GM10266 (cell line): Measurements from ENCODE around the gene C10orf90.

Source experiments
- DNase-seq: peaks from one replicate; pipeline ENCODE4 v3.0.0; 2012; ENCODE audit errors: extremely low spot score
- CTCF ChIP-seq: IDR thresholded peaks from 2 replicates; pipeline ENCODE4 v1.5.1; 2012; ENCODE audit warnings: mild to moderate bottlenecking, low read depth; ENCODE audit not compliant: control insufficient read depth, insufficient read depth; ENCODE audit errors: missing control alignments

Gene C10orf90

DNA sequence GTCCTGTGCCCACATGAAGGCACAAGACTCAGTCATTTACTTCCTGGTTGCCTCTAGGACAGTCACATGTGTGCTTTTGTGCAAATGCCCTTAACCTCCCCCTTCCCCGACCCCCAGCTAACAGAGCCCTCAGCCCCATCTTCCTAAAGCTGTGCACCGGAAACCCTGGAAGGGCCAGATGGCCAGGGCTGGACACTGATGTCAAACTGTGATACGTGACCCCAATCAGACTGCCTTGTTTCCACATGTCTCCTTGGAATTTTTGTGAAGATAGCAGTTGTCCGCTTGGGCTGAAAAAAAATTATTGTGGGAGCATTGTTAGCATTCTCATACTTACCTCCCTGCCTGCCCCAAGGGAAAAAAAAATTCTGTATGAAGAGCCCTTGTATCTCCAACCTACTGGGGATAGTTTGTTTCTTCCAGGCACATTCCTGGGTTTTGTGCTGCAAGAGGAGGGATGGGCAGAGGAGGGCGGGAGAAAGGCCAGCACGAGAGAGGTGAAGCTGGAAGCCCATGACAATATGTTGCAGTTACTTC, 265.2 kb downstream of the C10orf90 start:
- no peak for TF ChIP-seq CTCF
- DNase-seq = no peak

DNA sequence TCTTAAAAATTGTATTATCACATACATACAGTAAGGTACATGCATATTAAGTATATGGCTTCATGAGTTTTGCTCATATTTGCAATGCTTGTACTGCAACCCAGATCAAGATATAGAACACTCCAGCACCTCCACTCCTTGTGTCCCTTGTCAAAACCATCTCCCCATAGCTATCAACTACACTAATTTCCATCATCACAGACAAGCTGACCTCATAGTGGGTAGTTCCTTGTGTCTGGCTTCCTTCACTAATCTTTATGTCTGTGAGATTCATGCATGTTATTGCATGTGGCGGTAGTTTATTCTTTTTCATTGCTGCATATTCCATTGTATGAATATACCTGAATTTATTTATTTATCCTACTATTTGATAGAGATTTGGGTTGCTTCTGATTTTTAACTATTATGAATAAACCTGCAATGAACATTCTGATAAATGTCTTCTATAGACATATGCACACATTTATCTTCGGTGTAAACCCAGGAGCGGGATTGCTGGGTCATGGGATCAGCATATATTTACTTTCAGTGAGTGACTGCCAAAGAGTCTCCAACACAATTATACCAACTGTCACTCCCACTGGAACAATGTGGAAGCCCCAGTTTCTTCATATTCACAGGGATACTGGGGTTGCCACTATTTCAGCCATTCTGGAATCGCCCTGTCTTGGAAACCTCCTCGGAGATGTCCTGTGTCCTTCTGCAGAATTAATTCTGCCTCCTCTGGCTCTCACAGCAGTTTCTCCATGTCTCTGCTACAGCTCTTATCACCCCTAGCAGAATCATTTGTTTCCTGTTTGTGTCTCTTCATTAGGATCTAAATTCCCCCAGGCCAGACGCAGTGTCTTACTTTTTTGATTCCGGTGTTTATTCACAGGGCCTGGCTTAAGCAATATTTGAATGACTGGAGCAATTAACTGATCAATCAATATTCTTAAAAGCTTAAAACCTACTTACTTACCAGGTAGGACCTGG, 267.5 kb downstream of the C10orf90 start:
- DNase-seq = no peak
- no peak for TF ChIP-seq CTCF

DNA sequence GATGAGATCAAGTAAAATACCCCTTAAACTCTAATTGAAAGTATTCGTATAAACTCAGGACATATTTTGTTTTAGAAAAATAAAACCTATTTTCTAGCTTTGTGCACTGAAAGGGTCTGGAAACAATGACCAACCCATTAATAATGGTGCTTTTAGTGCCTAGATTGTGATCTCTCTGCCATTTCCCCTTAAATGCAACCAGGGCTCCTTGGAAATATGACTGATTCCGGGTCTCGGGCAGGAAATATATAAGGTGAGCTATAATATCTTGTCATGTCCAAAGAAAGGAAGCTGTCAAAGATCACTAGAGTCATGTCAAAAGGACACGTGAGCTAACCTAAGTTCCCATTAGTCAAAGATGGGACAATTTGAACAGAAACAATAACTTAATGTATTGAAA, 269.9 kb downstream of the C10orf90 start:
- no peak for TF ChIP-seq CTCF
- no peak for DNase-seq

DNA sequence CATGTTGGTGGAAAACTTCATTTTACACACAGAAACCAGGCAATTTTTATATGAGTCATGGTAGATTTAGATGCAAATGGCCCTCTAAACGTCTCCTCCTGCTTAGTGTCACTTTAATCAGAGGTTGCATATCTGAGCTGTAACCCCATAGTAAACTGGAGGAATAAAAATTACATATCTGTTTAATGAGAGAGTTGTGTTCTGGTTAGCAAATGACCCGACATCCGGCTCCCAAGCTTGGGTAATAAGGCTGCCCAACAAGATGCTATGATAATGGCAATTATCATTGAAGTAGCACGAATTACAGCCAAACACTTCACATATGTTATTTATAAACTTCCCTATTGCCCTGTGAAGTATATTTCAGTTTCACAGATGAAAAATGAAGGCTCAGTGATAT, 271.6 kb downstream of the C10orf90 start:
- no peak for DNase-seq

DNA sequence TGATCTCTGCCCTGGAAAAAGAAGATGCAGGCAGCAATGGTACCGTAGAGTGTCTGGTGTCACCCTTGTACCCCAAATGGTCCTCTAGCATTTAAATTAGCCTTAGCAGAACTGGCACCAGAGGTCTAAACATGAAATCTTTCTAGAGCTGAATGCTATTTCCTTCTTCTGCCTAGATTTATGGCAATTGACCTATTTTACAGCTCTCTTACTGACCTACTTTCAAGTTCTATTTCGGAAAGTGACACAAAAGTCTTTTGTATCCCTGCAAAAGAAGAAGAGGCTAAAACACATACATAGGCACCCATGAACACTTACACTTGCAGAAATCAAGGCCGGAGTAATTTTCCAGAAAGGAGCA, 272.1 kb downstream of the C10orf90 start:
- DNase-seq = no peak
- TF ChIP-seq CTCF = no peak

More for the DNA sequence above, 271.6 kb downstream of the C10orf90 start:
- TF ChIP-seq CTCF = no peak

GRCh38 chr10:126397640-126398382, 272.7 kb downstream of the C10orf90 start:
- DNase-seq = no peak
- no peak for TF ChIP-seq CTCF
